H9 (cell line): ENCODE data around the gene THBS3. TPM values are rescaled to one million over a fixed set of nuclear protein-coding genes. Genes with fewer than 3 reads are reported as not detected.

Experiments used
- DNase-seq: peaks from one replicate; pipeline ENCODE4 v3.0.0-alpha.2; 2017
- H2AFZ ChIP-seq: one replicate; pipeline ENCODE4 v1.6.1; 2013; ENCODE audit warnings: mild to moderate bottlenecking, low read length, control low read depth, moderate library complexity
- H2AK5ac ChIP-seq: 2 replicates; pipeline ENCODE4 v1.6.1; 2013; ENCODE audit warnings: low read length, control low read depth, mixed read lengths; ENCODE audit not compliant: insufficient read length
- H2BK120ac ChIP-seq: one replicate; pipeline ENCODE4 v1.6.1; 2013; ENCODE audit warnings: low read depth, mild to moderate bottlenecking, low read length, control low read depth, inconsistent platforms; ENCODE audit not compliant: poor library complexity, severe bottlenecking
- H2BK12ac ChIP-seq: 2 replicates; pipeline ENCODE4 v1.6.1; 2013; ENCODE audit warnings: low read length, control low read depth, mixed read lengths, low read depth; ENCODE audit not compliant: insufficient read length
- H2BK15ac ChIP-seq: 2 replicates; pipeline ENCODE4 v1.6.1; 2013; ENCODE audit warnings: low read depth, low read length, control low read depth
- H2BK20ac ChIP-seq: one replicate; pipeline ENCODE4 v1.6.1; 2013; ENCODE audit warnings: low read depth, mild to moderate bottlenecking, low read length, control low read depth, inconsistent platforms; ENCODE audit not compliant: poor library complexity, severe bottlenecking
- H2BK5ac ChIP-seq: 2 replicates; pipeline ENCODE4 v1.6.1; 2013; ENCODE audit warnings: low read length, control low read depth, mixed read lengths; ENCODE audit not compliant: insufficient read length
- H3K14ac ChIP-seq: 2 replicates; pipeline ENCODE4 v1.6.1; 2013; ENCODE audit warnings: low read length, control low read depth; ENCODE audit not compliant: insufficient read depth
- H3K18ac ChIP-seq: 2 replicates; pipeline ENCODE4 v1.6.1; 2013; ENCODE audit warnings: low read depth, mild to moderate bottlenecking, mixed read lengths, low read length, control low read depth; ENCODE audit not compliant: insufficient read length
- H3K23ac ChIP-seq: 2 replicates; pipeline ENCODE4 v1.6.1; 2013; ENCODE audit warnings: low read length, control low read depth, mixed read lengths, low read depth; ENCODE audit not compliant: insufficient read length
- H3K23me2 ChIP-seq: 2 replicates; pipeline ENCODE4 v1.6.1; 2013; ENCODE audit warnings: low read depth, mild to moderate bottlenecking, mixed read lengths, low read length, control low read depth; ENCODE audit not compliant: insufficient read length, poor library complexity, severe bottlenecking
- H3K27ac ChIP-seq: 2 replicates; pipeline ENCODE4 v1.5.1; 2013; ENCODE audit warnings: low read length, control low read depth, mixed read lengths, low read depth; ENCODE audit not compliant: insufficient read length
- H3K27me3 ChIP-seq: 2 replicates; pipeline ENCODE4 v1.6.1; 2013; ENCODE audit warnings: low read length, control low read depth, inconsistent platforms; ENCODE audit not compliant: insufficient read depth
- H3K4ac ChIP-seq: 2 replicates; pipeline ENCODE4 v1.6.1; 2013; ENCODE audit warnings: low read depth, mild to moderate bottlenecking, control low read depth, inconsistent platforms, low read length, moderate library complexity
- H3K4me1 ChIP-seq: 2 replicates; pipeline ENCODE4 v1.6.1; 2013; ENCODE audit warnings: low read length, control low read depth, inconsistent platforms; ENCODE audit not compliant: insufficient read depth
- H3K4me2 ChIP-seq: 2 replicates; pipeline ENCODE4 v1.6.1; 2013; ENCODE audit warnings: low read length, control low read depth, mixed read lengths; ENCODE audit not compliant: insufficient read length, insufficient read depth
- H3K56ac ChIP-seq: 2 replicates; pipeline ENCODE4 v1.6.1; 2013; ENCODE audit warnings: low read depth, mild to moderate bottlenecking, mixed read lengths, low read length, control low read depth; ENCODE audit not compliant: insufficient read length
- H3K79me1 ChIP-seq: 2 replicates; pipeline ENCODE4 v1.6.1; 2013; ENCODE audit warnings: low read depth, mild to moderate bottlenecking, moderate library complexity, low read length, control low read depth, inconsistent platforms; ENCODE audit not compliant: insufficient read depth, poor library complexity, severe bottlenecking
- H3K79me2 ChIP-seq: 2 replicates; pipeline ENCODE4 v1.6.1; 2013; ENCODE audit warnings: low read length, control low read depth, inconsistent platforms; ENCODE audit not compliant: insufficient read depth
- H3K9ac ChIP-seq: 2 replicates; pipeline ENCODE4 v1.6.1; 2013; ENCODE audit warnings: low read length, control low read depth, mixed read lengths; ENCODE audit not compliant: insufficient read length; ENCODE audit errors: extremely low read depth
- H3K9me3 ChIP-seq: one replicate; pipeline ENCODE4 v1.6.1; 2013; ENCODE audit warnings: low read depth, low read length, inconsistent platforms; ENCODE audit not compliant: control insufficient read depth
- H3T11ph ChIP-seq: one replicate; pipeline ENCODE4 v1.6.1; 2013; ENCODE audit warnings: mild to moderate bottlenecking, low read length, control low read depth, inconsistent platforms
- H4K20me1 ChIP-seq: one replicate; pipeline ENCODE4 v1.6.1; 2013; ENCODE audit not compliant: control insufficient read depth, insufficient read length, insufficient read depth
- H4K5ac ChIP-seq: 2 replicates; pipeline ENCODE4 v1.6.1; 2013; ENCODE audit warnings: low read depth, mild to moderate bottlenecking, mixed read lengths, low read length, control low read depth; ENCODE audit not compliant: insufficient read length
- H4K8ac ChIP-seq: replicated peaks from 2 replicates; pipeline ENCODE4 v1.6.1; 2013; ENCODE audit warnings: low read length, control low read depth, mixed read lengths, low read depth; ENCODE audit not compliant: insufficient read length
- H4K91ac ChIP-seq: 2 replicates; pipeline ENCODE4 v1.6.1; 2013; ENCODE audit warnings: low read depth, mild to moderate bottlenecking, moderate library complexity, mixed read lengths, low read length, control low read depth; ENCODE audit not compliant: insufficient read length
- H3K27ac Mint-ChIP-seq, 3 experiments: 2 replicates in 2 of 3; 3 replicates in 1 of 3; pipeline ENCODE4 v1.8.0; 2020 to 2021; ENCODE audit warnings: mixed read lengths in 3 of 3, mild to moderate bottlenecking in 1 of 3, moderate library complexity in 1 of 3
- H3K27me3 Mint-ChIP-seq: 2 replicates; pipeline ENCODE4 v1.8.0; 2021; ENCODE audit warnings: low read depth, mild to moderate bottlenecking, moderate library complexity, mixed read lengths
- H3K36me3 Mint-ChIP-seq, 3 experiments: 2 replicates in 2 of 3; 3 replicates in 1 of 3; pipeline ENCODE4 v1.8.0; 2020 to 2021; ENCODE audit warnings: low read depth in 3 of 3, mixed read lengths in 3 of 3; ENCODE audit not compliant: insufficient read depth in 1 of 3
- H3K4me1 Mint-ChIP-seq, 2 experiments: 2 replicates each; pipeline ENCODE4 v1.8.0; 2020; ENCODE audit warnings: mixed read lengths in 2 of 2
- H3K4me3 Mint-ChIP-seq, 2 experiments: 2 replicates in 1 of 2; 3 replicates in 1 of 2; pipeline ENCODE4 v1.8.0; 2020 to 2021; ENCODE audit warnings: mild to moderate bottlenecking in 2 of 2, mixed read lengths in 2 of 2, moderate library complexity in 1 of 2
- H3K9me3 Mint-ChIP-seq, 2 experiments: 2 replicates in 1 of 2; 3 replicates in 1 of 2; pipeline ENCODE4 v1.8.0; 2020; ENCODE audit warnings: mild to moderate bottlenecking in 2 of 2, mixed read lengths in 2 of 2, moderate library complexity in 1 of 2
- WGBS: extraction: QIAGEN DNeasy Blood & Tissue Kit; methylation state at CpG from one replicate; pipeline ENCODE4 v1.1.7; 2013; ENCODE audit warnings: missing lambda C conversion rate, low lambda C conversion rate, mixed read lengths; ENCODE audit not compliant: insufficient read length; ENCODE audit errors: extremely low coverage; 5-methylcytosine and 5-hydroxymethylcytosine counted together
- total RNA-seq: library from RNA; stranded (reverse); gene quantifications from 2 replicates; pipeline ENCODE4 v1.2.1, GENCODE V29; 2021
- TF ChIP-seq, protein P1 (sequence below): fragments of 200-600 bp; sonication (generic); conservative IDR thresholded peaks from 3 replicates; pipeline ENCODE4 v1.8.0; 2021; ENCODE audit warnings: antibody characterized with exemption, mild to moderate bottlenecking

Gene THBS3
- total RNA-seq, 1 experiment from 2014 or later, result 5.9 TPM

DNA sequence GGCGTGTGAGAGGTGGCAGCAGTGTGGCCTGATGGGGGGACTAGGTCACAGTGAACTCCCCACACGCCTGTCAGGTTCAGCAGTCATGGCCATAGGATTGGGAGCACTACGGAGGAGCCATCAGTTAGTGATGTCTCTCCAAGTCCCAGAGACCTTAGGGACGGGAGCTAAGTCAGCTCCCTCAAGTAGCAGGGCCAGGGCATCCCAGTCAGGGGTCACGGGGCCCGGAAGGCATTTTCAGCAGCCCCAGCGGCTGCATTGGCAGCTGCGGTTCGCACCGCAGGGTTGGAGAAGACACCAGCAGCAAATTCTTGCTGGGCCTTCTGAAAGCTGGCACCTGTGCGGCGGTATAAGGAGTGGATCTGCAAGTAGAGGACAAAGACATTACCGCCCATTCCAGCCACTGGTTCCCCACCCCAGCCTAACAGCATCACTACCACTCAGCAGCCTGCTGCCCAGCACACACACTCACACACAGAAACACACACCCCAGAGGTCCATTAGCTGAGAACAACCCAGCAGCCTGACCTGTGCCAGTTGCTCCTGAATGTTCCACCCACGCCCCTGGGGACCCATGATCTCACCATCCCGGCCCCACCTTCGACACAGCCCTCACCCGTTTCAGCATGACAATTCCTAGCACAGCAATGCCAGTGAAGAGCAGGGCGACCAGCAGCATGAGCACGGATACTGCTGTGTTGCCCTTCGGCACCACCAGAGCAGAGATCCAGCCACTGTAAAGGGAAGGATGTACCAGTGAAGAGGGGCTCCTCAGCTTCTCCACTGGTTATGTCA is 48.6 kb upstream of the THBS3 start:
- no peak overlapping the region for H3K56ac ChIP-seq
- H3T11ph ChIP-seq, result no peak overlapping the region
- H3K27ac ChIP-seq, result no peak overlapping the region
- TF ChIP-seq, protein P1, sequence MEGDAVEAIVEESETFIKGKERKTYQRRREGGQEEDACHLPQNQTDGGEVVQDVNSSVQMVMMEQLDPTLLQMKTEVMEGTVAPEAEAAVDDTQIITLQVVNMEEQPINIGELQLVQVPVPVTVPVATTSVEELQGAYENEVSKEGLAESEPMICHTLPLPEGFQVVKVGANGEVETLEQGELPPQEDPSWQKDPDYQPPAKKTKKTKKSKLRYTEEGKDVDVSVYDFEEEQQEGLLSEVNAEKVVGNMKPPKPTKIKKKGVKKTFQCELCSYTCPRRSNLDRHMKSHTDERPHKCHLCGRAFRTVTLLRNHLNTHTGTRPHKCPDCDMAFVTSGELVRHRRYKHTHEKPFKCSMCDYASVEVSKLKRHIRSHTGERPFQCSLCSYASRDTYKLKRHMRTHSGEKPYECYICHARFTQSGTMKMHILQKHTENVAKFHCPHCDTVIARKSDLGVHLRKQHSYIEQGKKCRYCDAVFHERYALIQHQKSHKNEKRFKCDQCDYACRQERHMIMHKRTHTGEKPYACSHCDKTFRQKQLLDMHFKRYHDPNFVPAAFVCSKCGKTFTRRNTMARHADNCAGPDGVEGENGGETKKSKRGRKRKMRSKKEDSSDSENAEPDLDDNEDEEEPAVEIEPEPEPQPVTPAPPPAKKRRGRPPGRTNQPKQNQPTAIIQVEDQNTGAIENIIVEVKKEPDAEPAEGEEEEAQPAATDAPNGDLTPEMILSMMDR, result no peak
- H3K14ac ChIP-seq, result no peak overlapping the region
- H3K18ac ChIP-seq, result no peak overlapping the region
- H2BK5ac ChIP-seq, result no peak overlapping the region
- H3K9me3 ChIP-seq, result no peaks in the 10 kb centered on the region
- no peaks in the 10 kb centered on the region for H3K79me1 ChIP-seq
- H3K4me3 Mint-ChIP-seq, result peak overlapping the region; percentile 73 to 88
- H4K20me1 ChIP-seq, result no peaks in the 10 kb centered on the region
- H3K4me1 Mint-ChIP-seq, result peaks cover 27 to 28% of the 10 kb centered on the region in 2 experiments
- H2BK15ac ChIP-seq, result no peak overlapping the region
- no peak overlapping the region for H4K91ac ChIP-seq
- no peaks in the 10 kb centered on the region; the same call in 1 of the 2 replicates for H3K27me3 Mint-ChIP-seq
- no CpG with 5 or more reads among the region's 20 CpGs for WGBS
- no peak overlapping the region for H2BK120ac ChIP-seq
- H3K23me2 ChIP-seq, result peaks cover 16% of the 10 kb centered on the region
- H3K4me2 ChIP-seq, result peak overlapping the region; percentile 67
- H3K9me3 Mint-ChIP-seq, result no peaks in the 10 kb centered on the region; a peak in 1 of 5 replicates
- H3K4ac ChIP-seq, result no peak overlapping the region
- no peak overlapping the region for H4K5ac ChIP-seq
- H4K8ac ChIP-seq, result no peak overlapping the region
- no peaks in the 10 kb centered on the region for H3K27me3 ChIP-seq
- H3K23ac ChIP-seq, result no peak overlapping the region
- no peaks in the 10 kb centered on the region for H3K79me2 ChIP-seq
- no peak overlapping the region for H2BK20ac ChIP-seq
- peaks cover 11 to 42% (median 31%) of the 10 kb centered on the region in 3 experiments; a peak in 6 of 7 replicates for H3K36me3 Mint-ChIP-seq
- no peak overlapping the region for H2AK5ac ChIP-seq
- peaks cover 5% of the 10 kb centered on the region; the same call in 1 of the 2 replicates for H3K4me1 ChIP-seq
- DNase-seq, result no peak
- H3K9ac ChIP-seq, result no peak overlapping the region
- H3K27ac Mint-ChIP-seq, result peak overlapping the region in 2 of 3 experiments; percentile 70 to 90; a peak in 5 of 7 replicates
- no peak overlapping the region for H2AFZ ChIP-seq
- no peak overlapping the region for H2BK12ac ChIP-seq
